A172 (cell line): ENCODE measurements around the gene CSRNP2. TPM values are rescaled to one million over a fixed set of nuclear protein-coding genes. Genes with fewer than 3 reads are reported as not detected.
"Not testable (repeated sequence)": the region's sequence is repeated elsewhere in the genome, so short reads cannot be mapped to it uniquely, and the experiment has no call there.

Source experiments
- DNase-seq: peaks from one replicate; pipeline ENCODE4 v3.0.0-alpha.2; 2015; ENCODE audit warnings: low spot score
- total RNA-seq: library from RNA; depleted of rRNA; stranded (reverse); fragments of >200 nt; shearing (Covaris generic); gene quantifications from 2 replicates; pipeline ENCODE4 v1.2.3, GENCODE V29; 2014; rRNA removed

Gene CSRNP2
- total RNA-seq, 1 experiment from 2014 or later = 32.3 TPM

GRCh38 chr12:51027342-51027835 is 56.0 kb downstream of the CSRNP2 start:
- no peak for DNase-seq

GRCh38 chr12:51025836-51026638 is 57.4 kb downstream of the CSRNP2 start, which contains the start of gene SLC11A2:
Gene SLC11A2, minus strand, starts transcription at chr12:51026384. Its CDS starts 15,656 bp downstream, at chr12:51010728.
- peak; percentile 84 for DNase-seq

GRCh38 chr12:51025338-51025835 is 58.0 kb downstream of the CSRNP2 start:
- DNase-seq = no peak

- peak; percentile 16 for DNase-seq
Measured at GRCh38 chr12:51023625-51024382, 59.6 kb downstream of the CSRNP2 start.

GRCh38 chr12:51021694-51022093 is 61.7 kb downstream of the CSRNP2 start:
- DNase-seq = no peak

- no peak for DNase-seq
Measured at GRCh38 chr12:51020448-51021182, 62.8 kb downstream of the CSRNP2 start.

- DNase-seq = no peak
Measured at GRCh38 chr12:51019927-51020326, 63.5 kb downstream of the CSRNP2 start.

GRCh38 chr12:51018956-51019355 is 64.4 kb downstream of the CSRNP2 start:
- no peak for DNase-seq

- DNase-seq = no peak
Measured at GRCh38 chr12:51017452-51017851, 65.9 kb downstream of the CSRNP2 start.

- not testable (repeated sequence) for DNase-seq
Measured at GRCh38 chr12:51014467-51014866, 68.9 kb downstream of the CSRNP2 start.

- DNase-seq = no peak
Measured at GRCh38 chr12:51013441-51013840, 70.0 kb downstream of the CSRNP2 start.

- DNase-seq = no peak
Measured at GRCh38 chr12:51012570-51013236, 70.7 kb downstream of the CSRNP2 start.

GRCh38 chr12:51011955-51012354 is 71.4 kb downstream of the CSRNP2 start:
- no peak for DNase-seq

Other genes starting within 250 kb of the CSRNP2 start
- not detected in 2 replicates for gene TMPRSS12, start 240.7 kb downstream of the CSRNP2 start, total RNA-seq
- gene HIGD1C, start 131.1 kb downstream of the CSRNP2 start, total RNA-seq = not detected in 2 replicates
- 41.3 and 51.6 TPM in 2 replicates for gene SLC11A2, start 57.2 kb downstream of the CSRNP2 start, total RNA-seq
- gene LETMD1, start 35.3 kb downstream of the CSRNP2 start, total RNA-seq = 21.9 and 23.7 TPM in 2 replicates
- gene TFCP2, start 89.5 kb upstream of the CSRNP2 start, total RNA-seq = 8.1 and 19.7 TPM in 2 replicates
- 0.81 and 1.0 TPM in 2 replicates for gene POU6F1, start 134.5 kb upstream of the CSRNP2 start, total RNA-seq
- 187 and 225 TPM in 2 replicates for gene DAZAP2, start 155.2 kb upstream of the CSRNP2 start, total RNA-seq
- 11.2 and 16.8 TPM in 2 replicates for gene SMAGP, start 186.8 kb upstream of the CSRNP2 start, total RNA-seq
- gene BIN2, start 240.6 kb upstream of the CSRNP2 start, total RNA-seq = not detected in 2 replicates